Measurements from ENCODE around the gene PAPLN. TPM values are rescaled to one million over a fixed set of nuclear protein-coding genes. Genes with fewer than 3 reads are reported as not detected.

The PAPLN gene
- total and polyA plus RNA-seq, 2 of the 13 experiments (the other 11 are each of a cell fraction or from before 2014, with no cell fraction given), result not detected

GRCh38 chr14:73258076-73258475 lies 20.8 kb downstream of the PAPLN start:
- Histone ChIP-seq H3K4me2 (ENCODE audit: low read depth, low read length) (no peak overlapping the region), H3K79me2 (ENCODE audit: insufficient read depth, low read length) (no peaks in the 10 kb centered on the region), H2AFZ (ENCODE audit: low read length) (no peak overlapping the region), H4K20me1 (ENCODE audit: insufficient read depth, low read length) (no peaks in the 10 kb centered on the region), H3K27me3 (ENCODE audit: control insufficient read depth in 1 of 2, insufficient read depth in 2 of 2, low read length in 2 of 2) (peaks cover 13 to 65% of the 10 kb centered on the region in 2 experiments; a peak in 3 of 5 replicates), H3K4me3 (replicated peaks in 1 of 3; ENCODE audit: insufficient read depth in 1 of 3, low read depth in 2 of 3, low read length in 3 of 3) (no peak overlapping the region), H3K9ac (ENCODE audit: insufficient read depth, low read depth, low read length) (no peak overlapping the region), H3K36me3 (replicated peaks in 1 of 2; ENCODE audit: control insufficient read depth in 1 of 2, insufficient read depth in 2 of 2, low read length in 2 of 2) (no peaks in the 10 kb centered on the region), H3K4me1 (ENCODE audit: insufficient read depth, low read length) (peaks cover 44% of the 10 kb centered on the region), H3K27ac (ENCODE audit: extremely low read length, insufficient read depth, low read length) (no peak overlapping the region), H3K9me3 (ENCODE audit: low read length) (no peaks in the 10 kb centered on the region)
- intact Hi-C loops (cut with micrococcal nuclease; ENCODE audit: unreplicated experiment), result no loop called here
- ChIA-PET POLR2A (no interaction called here), CTCF (ENCODE audit: low intra/inter-chr PET ratio, low total read pairs) (no interaction called here)
- BruUV-seq (replicated peaks), result no TSS peak
- in situ Hi-C loops (cut with HindIII; ENCODE audit: extremely low pct_ligation_motif_present, low pct_unique_long_range_greater_than_20kb), result no loop called here
- FAIRE-seq, result no peak
- no peak for ATAC-seq
- 64% methylated on average over 4 of the region's 4 CpGs for WGBS (ENCODE audit: low lambda C conversion rate)
- TF ChIP-seq SNRNP70 (IDR thresholded peaks at IDR 0.05; ENCODE audit: low read depth, low read length), result no peak
- no peak for TF ChIP-seq CC2D1A (CRISPR knock-in tag; IDR thresholded peaks at IDR 0.05)
- no peak for TF ChIP-seq CBFB (CRISPR knock-in tag; IDR thresholded peaks at IDR 0.05)
- TF ChIP-seq POLR2G (IDR thresholded peaks at IDR 0.05; ENCODE audit: low read depth, low read length), result no peak
- TF ChIP-seq DR1 (CRISPR knock-in tag; IDR thresholded peaks at IDR 0.05), result no peak
- TF ChIP-seq ZNF337 (CRISPR knock-in tag; IDR thresholded peaks at IDR 0.05; ENCODE audit: borderline replicate concordance, low read depth), result no peak
- TF ChIP-seq ASH2L (IDR thresholded peaks at IDR 0.05; ENCODE audit: insufficient read length, low read depth, low read length), result no peak
- no peak for TF ChIP-seq PLRG1 (conservative IDR thresholded peaks at IDR 0.05)
- TF ChIP-seq MZF1 (CRISPR knock-in tag; IDR thresholded peaks at IDR 0.05; ENCODE audit: borderline replicate concordance), result no peak
- TF ChIP-seq EEA1 (CRISPR knock-in tag; IDR thresholded peaks at IDR 0.05; ENCODE audit: borderline replicate concordance), result no peak
- TF ChIP-seq ZNF883 (CRISPR knock-in tag; IDR thresholded peaks at IDR 0.05; ENCODE audit: not compliant biosample characterization), result no peak
- TF ChIP-seq ZNF737 (CRISPR knock-in tag; IDR thresholded peaks at IDR 0.05; ENCODE audit: borderline replicate concordance), result no peak
- TF ChIP-seq CEBPB (IDR thresholded peaks at IDR 0.05; ENCODE audit: borderline replicate concordance, low read depth, low read length), result no peak
- TF ChIP-seq TBX2 (CRISPR knock-in tag; IDR thresholded peaks at IDR 0.05; ENCODE audit: borderline replicate concordance), result no peak
- no peak for TF ChIP-seq JUND (CRISPR knock-in tag; IDR thresholded peaks at IDR 0.05)
- no peak for TF ChIP-seq AGO1 (IDR thresholded peaks at IDR 0.05; ENCODE audit: low read depth, low read length, poor library complexity, severe bottlenecking)
- TF ChIP-seq KMT2A (CRISPR knock-in tag; IDR thresholded peaks at IDR 0.05), result no peak
- TF ChIP-seq CTCF (CRISPR knock-in tag; IDR thresholded peaks at IDR 0.05), result no peak
- no peak for DNase-seq (ENCODE audit: low spot score)
